HepG2 (cell line): ENCODE data around the gene NDUFB4. TPM values are rescaled to one million over a fixed set of nuclear protein-coding genes. Genes with fewer than 3 reads are reported as not detected.

ENCODE experiments used
- BCLAF1 ChIP-seq: fragments of 450-650 bp; IDR thresholded peaks from 2 replicates; pipeline ENCODE4 v1.6.1; 2017; ENCODE audit warnings: mild to moderate bottlenecking
- GPN1 ChIP-seq: sonication (generic); formaldehyde crosslinking; IDR thresholded peaks from 2 replicates; pipeline ENCODE4 v1.5.1; 2020; ENCODE audit warnings: missing genetic modification reagents, borderline replicate concordance
- GTF2F1 ChIP-seq: fragments of 150-350 bp; IDR thresholded peaks from 2 replicates; pipeline ENCODE4 v1.6.1; 2014; ENCODE audit warnings: low read length
- HDAC1 ChIP-seq: sonication (generic); formaldehyde crosslinking; IDR thresholded peaks from 2 replicates; pipeline ENCODE4 v1.5.1; 2020; ENCODE audit warnings: mild to moderate bottlenecking, missing genetic modification reagents
- IKZF1 ChIP-seq: fragments of 450-650 bp; IDR thresholded peaks from 2 replicates; pipeline ENCODE4 v1.7.1; 2016
- NONO ChIP-seq, 2 experiments: fragments of 450-650 bp in 1 of 2; sonication (generic) in 1 of 2; formaldehyde crosslinking in 1 of 2; IDR thresholded peaks in 1 of 2; conservative IDR thresholded peaks in 1 of 2; 2 replicates each; pipeline versions ENCODE4 v1.6.1 to v1.8.0; 2017 to 2022; ENCODE audit warnings: mild to moderate bottlenecking in 1 of 2, missing genetic modification reagents in 1 of 2, moderate library complexity in 1 of 2
- PAXIP1 ChIP-seq: sonication (generic); formaldehyde crosslinking; conservative IDR thresholded peaks from 2 replicates; pipeline ENCODE4 v1.4.0; 2020; ENCODE audit warnings: mild to moderate bottlenecking, missing genetic modification reagents, moderate library complexity
- RAD51 ChIP-seq: fragments of 450-650 bp; IDR thresholded peaks from 2 replicates; pipeline ENCODE4 v1.6.1; 2016; ENCODE audit warnings: borderline replicate concordance
- RCOR2 ChIP-seq: IDR thresholded peaks from 2 replicates; pipeline ENCODE4 v1.6.1; 2016; ENCODE audit warnings: missing biosample characterization, missing genetic modification reagents
- SMYD3 ChIP-seq: sonication (generic); formaldehyde crosslinking; IDR thresholded peaks from 2 replicates; pipeline ENCODE4 v1.8.1; 2023; ENCODE audit warnings: mild to moderate bottlenecking, missing genetic modification reagents
- ZEB1 ChIP-seq: IDR thresholded peaks from 2 replicates; pipeline ENCODE4 v1.6.1; 2012; ENCODE audit warnings: mild to moderate bottlenecking, low read depth, inconsistent platforms; ENCODE audit not compliant: insufficient replicate concordance
- ZMYM3 ChIP-seq: sonication (generic); formaldehyde crosslinking; IDR thresholded peaks from 2 replicates; pipeline ENCODE4 v1.5.1; 2020; ENCODE audit warnings: mild to moderate bottlenecking, missing genetic modification reagents
- ZNF264 ChIP-seq: sonication (generic); formaldehyde crosslinking; IDR thresholded peaks from 2 replicates; pipeline ENCODE4 v1.4.0; 2020; ENCODE audit warnings: missing genetic modification reagents
- ZNF549 ChIP-seq: sonication (generic); formaldehyde crosslinking; IDR thresholded peaks from 2 replicates; pipeline ENCODE4 v1.5.0; 2020; ENCODE audit warnings: missing genetic modification reagents
- ZNF768 ChIP-seq: sonication (generic); formaldehyde crosslinking; IDR thresholded peaks from 2 replicates; pipeline ENCODE4 v1.4.0; 2020; ENCODE audit warnings: missing genetic modification reagents
- polyA plus RNA-seq, 8 experiments: library from polyadenylated mRNA; depleted of rRNA in 3 of 8; stranded (reverse) in 7 of 8; unstranded in 1 of 8; fragments of >200 nt; fragmentation: Illumina TruSeq in 4 of 8; extraction: Trizol in 4 of 8; gene quantifications; 2 replicates each; pipeline versions ENCODE4 v1.2.1 to v1.2.3, GENCODE V29; 2011 to 2016; ENCODE audit warnings: low read depth in 4 of 8, missing spikeins in 1 of 8, mixed read lengths in 1 of 8; ENCODE audit not compliant: insufficient read depth in 1 of 8
- total RNA-seq, 5 experiments: library from RNA; depleted of rRNA; stranded (reverse); fragments of >200 nt; fragmentation: Illumina TruSeq; extraction: Trizol; gene quantifications; 2 replicates each; pipeline ENCODE4 v1.2.3, GENCODE V29; 2016; ENCODE audit warnings: low read depth in 1 of 5
- TF ChIP-seq, protein P1 (sequence below): sonication (generic); formaldehyde crosslinking; IDR thresholded peaks from 2 replicates; pipeline ENCODE4 v1.4.0; 2020; ENCODE audit warnings: missing genetic modification reagents

NDUFB4 gene
- total and polyA plus RNA-seq, 2 of the 13 experiments (the other 11 are each of a cell fraction or from before 2014, with no cell fraction given), result 115 to 116 TPM

DNA sequence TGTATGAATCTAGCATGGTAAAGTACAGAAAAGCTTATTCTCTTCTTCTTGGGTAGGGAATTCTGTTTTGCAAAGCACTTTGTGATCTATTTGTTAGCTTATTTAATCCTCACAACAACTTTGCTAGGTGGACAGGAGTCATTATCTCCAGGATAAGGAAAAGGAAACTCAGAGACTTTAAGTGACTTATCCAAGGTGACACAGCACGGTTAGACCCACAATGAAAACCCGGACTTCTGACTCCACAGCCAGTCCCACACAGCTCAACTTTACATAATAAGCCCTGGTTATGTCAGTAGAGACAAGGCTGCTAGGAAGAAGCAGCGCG, 384 bp upstream of the NDUFB4 start (continued):
- TF ChIP-seq SMYD3 (CRISPR knock-in tag) (0 out of 2 replicates have a peak, but pooled peaks have one; percentile 35), ZNF768 (CRISPR knock-in tag) (peak; percentile 90; the same call in 1 of the 2 replicates), HDAC1 (CRISPR knock-in tag) (0 out of 2 replicates have a peak, but pooled peaks have one; percentile 42), ZNF549 (CRISPR knock-in tag) (no peak), ZEB1 (peak; percentile 11), ZNF264 (CRISPR knock-in tag) (peak; percentile 21; the same call in 1 of the 2 replicates), IKZF1 (no peak), NONO (IDR thresholded peaks at IDR 0.05) (no peak), NONO (CRISPR knock-in tag; conservative IDR thresholded peaks at IDR 0.05) (0 out of 2 replicates have a peak, but pooled peaks have one; percentile 12), PAXIP1 (CRISPR knock-in tag) (no peak), GTF2F1 (no peak), BCLAF1 (no peak), GPN1 (CRISPR knock-in tag) (no peak), RCOR2 (peak; percentile 81; the same call in 1 of the 2 replicates), RAD51 (no peak), ZMYM3 (CRISPR knock-in tag) (peak; percentile 96)
- TF ChIP-seq, protein P1, sequence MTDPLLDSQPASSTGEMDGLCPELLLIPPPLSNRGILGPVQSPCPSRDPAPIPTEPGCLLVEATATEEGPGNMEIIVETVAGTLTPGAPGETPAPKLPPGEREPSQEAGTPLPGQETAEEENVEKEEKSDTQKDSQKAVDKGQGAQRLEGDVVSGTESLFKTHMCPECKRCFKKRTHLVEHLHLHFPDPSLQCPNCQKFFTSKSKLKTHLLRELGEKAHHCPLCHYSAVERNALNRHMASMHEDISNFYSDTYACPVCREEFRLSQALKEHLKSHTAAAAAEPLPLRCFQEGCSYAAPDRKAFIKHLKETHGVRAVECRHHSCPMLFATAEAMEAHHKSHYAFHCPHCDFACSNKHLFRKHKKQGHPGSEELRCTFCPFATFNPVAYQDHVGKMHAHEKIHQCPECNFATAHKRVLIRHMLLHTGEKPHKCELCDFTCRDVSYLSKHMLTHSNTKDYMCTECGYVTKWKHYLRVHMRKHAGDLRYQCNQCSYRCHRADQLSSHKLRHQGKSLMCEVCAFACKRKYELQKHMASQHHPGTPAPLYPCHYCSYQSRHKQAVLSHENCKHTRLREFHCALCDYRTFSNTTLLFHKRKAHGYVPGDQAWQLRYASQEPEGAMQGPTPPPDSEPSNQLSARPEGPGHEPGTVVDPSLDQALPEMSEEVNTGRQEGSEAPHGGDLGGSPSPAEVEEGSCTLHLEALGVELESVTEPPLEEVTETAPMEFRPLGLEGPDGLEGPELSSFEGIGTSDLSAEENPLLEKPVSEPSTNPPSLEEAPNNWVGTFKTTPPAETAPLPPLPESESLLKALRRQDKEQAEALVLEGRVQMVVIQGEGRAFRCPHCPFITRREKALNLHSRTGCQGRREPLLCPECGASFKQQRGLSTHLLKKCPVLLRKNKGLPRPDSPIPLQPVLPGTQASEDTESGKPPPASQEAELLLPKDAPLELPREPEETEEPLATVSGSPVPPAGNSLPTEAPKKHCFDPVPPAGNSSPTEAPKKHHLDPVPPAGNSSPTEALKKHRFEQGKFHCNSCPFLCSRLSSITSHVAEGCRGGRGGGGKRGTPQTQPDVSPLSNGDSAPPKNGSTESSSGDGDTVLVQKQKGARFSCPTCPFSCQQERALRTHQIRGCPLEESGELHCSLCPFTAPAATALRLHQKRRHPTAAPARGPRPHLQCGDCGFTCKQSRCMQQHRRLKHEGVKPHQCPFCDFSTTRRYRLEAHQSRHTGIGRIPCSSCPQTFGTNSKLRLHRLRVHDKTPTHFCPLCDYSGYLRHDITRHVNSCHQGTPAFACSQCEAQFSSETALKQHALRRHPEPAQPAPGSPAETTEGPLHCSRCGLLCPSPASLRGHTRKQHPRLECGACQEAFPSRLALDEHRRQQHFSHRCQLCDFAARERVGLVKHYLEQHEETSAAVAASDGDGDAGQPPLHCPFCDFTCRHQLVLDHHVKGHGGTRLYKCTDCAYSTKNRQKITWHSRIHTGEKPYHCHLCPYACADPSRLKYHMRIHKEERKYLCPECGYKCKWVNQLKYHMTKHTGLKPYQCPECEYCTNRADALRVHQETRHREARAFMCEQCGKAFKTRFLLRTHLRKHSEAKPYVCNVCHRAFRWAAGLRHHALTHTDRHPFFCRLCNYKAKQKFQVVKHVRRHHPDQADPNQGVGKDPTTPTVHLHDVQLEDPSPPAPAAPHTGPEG (CRISPR knock-in tag), result no peak
